Lower leg skin (tissue), 4 donors: ENCODE results near the gene TUBA3C. TPM values are rescaled to one million over a fixed set of nuclear protein-coding genes. Genes with fewer than 3 reads are reported as not detected.

ENCODE experiments used
- DNase-seq, 2 donors: peaks; one replicate each; pipeline ENCODE4 v3.0.0-alpha.2; 2019; ENCODE audit warnings: low spot score in 2 of 2
- H3K4me3 ChIP-seq: fragments of 200-600 bp; sonication (generic); 2 replicates; pipeline ENCODE4 v1.5.1; 2017; ENCODE audit warnings: mild to moderate bottlenecking, low read depth; ENCODE audit not compliant: poor library complexity, severe bottlenecking
- CTCF ChIP-seq, 3 donors: fragments of 450-650 bp; IDR thresholded peaks; one replicate each; pipeline ENCODE4 v1.5.1; 2016; ENCODE audit warnings: antibody characterized with exemption in 3 of 3, mild to moderate bottlenecking in 3 of 3, moderate library complexity in 2 of 3
- POLR2A ChIP-seq, 2 donors: fragments of 450-650 bp; IDR thresholded peaks; one replicate each; pipeline ENCODE4 v1.6.1; 2016 to 2017; ENCODE audit warnings: antibody characterized with exemption in 2 of 2, mild to moderate bottlenecking in 1 of 2, moderate library complexity in 1 of 2
- WGBS, 2 donors: methylation state at CpG; one replicate each; pipeline ENCODE4 v1.1.5; 2018; 5-methylcytosine and 5-hydroxymethylcytosine counted together
- intact Hi-C: fragments of 100-400 bp; cut with DNase I; formaldehyde crosslinking; loops from one replicate; pipeline ENCODE4 v1.15.0; 2023; ENCODE audit warnings: low total_unique reads
- total RNA-seq, 4 donors: library from RNA; depleted of rRNA; stranded (reverse); fragments of >200 nt; gene quantifications; one replicate each; pipeline ENCODE4 v1.1.0, GENCODE V29; 2016

TUBA3C gene
- total RNA-seq, 4 donors from 2014 or later = not detected

- intact Hi-C loops = no loop called here
- TF ChIP-seq POLR2A (IDR thresholded peaks at IDR 0.05) (no peak), CTCF (IDR thresholded peaks at IDR 0.05) (no peak)
- WGBS, 2 donors = 69 to 77% methylated on average over 6 to 7 of the region's 7 CpGs
- no peak overlapping the region for H3K4me3 ChIP-seq
- DNase-seq = no peak
Observed at GRCh38 chr13:19154843-19155242, 26.8 kb downstream of the TUBA3C start.

GRCh38 chr13:19153782-19154450 is 27.7 kb downstream of the TUBA3C start:
- 67 to 77% methylated on average over 6 to 8 of the region's 9 CpGs for WGBS, 2 donors
- intact Hi-C loops = no loop called here
- no peak for DNase-seq
- H3K4me3 ChIP-seq = no peak overlapping the region
- no peak for TF ChIP-seq CTCF (IDR thresholded peaks at IDR 0.05)
- TF ChIP-seq POLR2A (IDR thresholded peaks at IDR 0.05) = no peak

- TF ChIP-seq POLR2A (IDR thresholded peaks at IDR 0.05) = no peak
- TF ChIP-seq CTCF (IDR thresholded peaks at IDR 0.05) = no peak
- intact Hi-C loops = no loop called here
- 46 to 62% methylated on average over 5 of the region's 5 CpGs for WGBS, 2 donors
- DNase-seq = no peak
- no peak overlapping the region for H3K4me3 ChIP-seq
Observed at GRCh38 chr13:19152403-19152802, 29.2 kb downstream of the TUBA3C start.

- no peak for TF ChIP-seq CTCF (IDR thresholded peaks at IDR 0.05)
- TF ChIP-seq POLR2A (IDR thresholded peaks at IDR 0.05) = no peak
- 80 to 86% methylated on average over 14 of the region's 14 CpGs for WGBS, 2 donors
- no peak for DNase-seq
- intact Hi-C loops = no loop called here
- H3K4me3 ChIP-seq = no peak overlapping the region
Observed at GRCh38 chr13:19151581-19152263, 29.9 kb downstream of the TUBA3C start.

- 86 to 89% methylated on average over 8 of the region's 8 CpGs for WGBS, 2 donors
- no peak for DNase-seq
- intact Hi-C loops = no loop called here
- no peak for TF ChIP-seq POLR2A (IDR thresholded peaks at IDR 0.05)
- TF ChIP-seq CTCF (IDR thresholded peaks at IDR 0.05) = no peak
- no peak overlapping the region for H3K4me3 ChIP-seq
Observed at GRCh38 chr13:19150712-19151228, 30.9 kb downstream of the TUBA3C start.
